ENCODE measurements around the gene SMAD5. TPM values are rescaled to one million over a fixed set of nuclear protein-coding genes. Genes with fewer than 3 reads are reported as not detected.

Gene SMAD5
- total and polyA plus RNA-seq, 2 of the 13 experiments (the other 11 are each of a cell fraction or from before 2014, with no cell fraction given), result 27.2 to 48.5 TPM

DNA sequence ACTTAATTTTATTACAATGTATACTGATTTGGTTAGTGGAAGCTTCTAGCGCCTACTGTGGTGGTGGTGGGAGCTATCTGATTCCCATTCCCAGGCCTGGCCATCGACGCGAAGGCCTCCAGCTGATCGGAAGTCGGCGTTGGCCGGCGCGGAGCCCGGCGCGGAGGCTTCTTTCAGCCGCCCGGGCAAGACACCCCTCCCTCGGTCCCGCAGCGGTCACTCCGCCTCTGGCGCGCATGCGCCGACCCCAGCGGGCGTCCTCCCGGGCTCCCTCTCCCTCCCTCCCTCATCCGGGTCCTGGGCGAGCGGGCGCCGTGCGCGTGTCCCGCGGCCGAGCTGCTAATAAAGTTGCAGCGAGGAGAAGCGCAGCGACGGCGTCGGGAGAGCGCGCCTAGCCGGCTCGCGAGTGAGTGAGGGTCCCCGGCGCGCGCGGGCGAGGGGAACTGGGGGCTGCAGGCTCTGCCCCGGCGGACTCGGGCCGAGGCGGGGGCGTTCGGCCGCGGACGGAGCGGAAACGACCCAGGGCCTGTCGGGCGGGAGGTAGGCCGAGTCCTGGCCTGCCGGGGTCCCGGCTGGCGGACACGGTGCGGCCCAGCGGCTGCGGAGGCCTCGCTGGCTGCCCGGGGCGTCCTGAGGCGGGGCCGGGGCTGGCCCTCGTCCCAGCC lies at the start of gene SMAD5 (continued):
- TF ChIP-seq SRSF1 (optimal IDR thresholded peaks at IDR 0.05; ENCODE audit: low read depth, low read length), result peak; percentile 50
- TF ChIP-seq SOX5 (CRISPR knock-in tag; IDR thresholded peaks at IDR 0.05; ENCODE audit: borderline replicate concordance), result no peak
- TF ChIP-seq BCL6 (CRISPR knock-in tag; IDR thresholded peaks at IDR 0.05), result peak; percentile 52
- peak; percentile 93 for TF ChIP-seq CHCHD3 (CRISPR knock-in tag; IDR thresholded peaks at IDR 0.05)
- no peak for TF ChIP-seq EZH2 (conservative IDR thresholded peaks at IDR 0.05; ENCODE audit: low read depth, low read length)
- peak; percentile 97 for TF ChIP-seq RBM39 (IDR thresholded peaks at IDR 0.05; ENCODE audit: low read depth, low read length, poor library complexity, severe bottlenecking)
- TF ChIP-seq ZNF101 (CRISPR knock-in tag; IDR thresholded peaks at IDR 0.05; ENCODE audit: borderline replicate concordance, low read depth), result peak; percentile 46; the same call in 1 of the 2 replicates
- peak; percentile 82 for TF ChIP-seq ZNF768 (CRISPR knock-in tag; IDR thresholded peaks at IDR 0.05)
- peak; percentile 97 for TF ChIP-seq RBFOX2 (IDR thresholded peaks at IDR 0.05; ENCODE audit: low read depth, low read length)
- 0 out of 2 replicates have a peak, but pooled peaks have one; percentile 35 for TF ChIP-seq ZNF672 (CRISPR knock-in tag; IDR thresholded peaks at IDR 0.05)
- TF ChIP-seq HNF1B (CRISPR knock-in tag; IDR thresholded peaks at IDR 0.05), result peak; percentile 67; the same call in 1 of the 2 replicates
- TF ChIP-seq ZNF501 (CRISPR knock-in tag; IDR thresholded peaks at IDR 0.05), result peak; percentile 84
- TF ChIP-seq RAD51 (IDR thresholded peaks at IDR 0.05; ENCODE audit: borderline replicate concordance), result no peak
- TF ChIP-seq SNAPC2 (CRISPR knock-in tag; IDR thresholded peaks at IDR 0.05), result no peak
- peak; percentile 22; the same call in 1 of the 2 replicates for TF ChIP-seq ZNF296 (CRISPR knock-in tag; conservative IDR thresholded peaks at IDR 0.05)
- peak; percentile 92 for TF ChIP-seq MXD1 (CRISPR knock-in tag; IDR thresholded peaks at IDR 0.05)
- no peak for TF ChIP-seq PBX3 (CRISPR knock-in tag; IDR thresholded peaks at IDR 0.05; ENCODE audit: borderline replicate concordance)
- TF ChIP-seq REPIN1 (CRISPR knock-in tag; IDR thresholded peaks at IDR 0.05; ENCODE audit: borderline replicate concordance, low read depth), result 0 out of 2 replicates have a peak, but pooled peaks have one; percentile 66
- TF ChIP-seq TFAP4 (IDR thresholded peaks at IDR 0.05; ENCODE audit: borderline replicate concordance, low read depth), result peak; percentile 98
- TF ChIP-seq SALL1 (CRISPR knock-in tag; IDR thresholded peaks at IDR 0.05), result peak; percentile 96; the same call in 1 of the 2 replicates
- peak; percentile 79; the same call in 1 of the 2 replicates for TF ChIP-seq NR0B2 (CRISPR knock-in tag; IDR thresholded peaks at IDR 0.05)
- no peak for TF ChIP-seq NR2F1 (CRISPR knock-in tag; IDR thresholded peaks at IDR 0.05)
- TF ChIP-seq MYNN (CRISPR knock-in tag; IDR thresholded peaks at IDR 0.05; ENCODE audit: low read depth), result no peak
- TF ChIP-seq ZFP62 (CRISPR knock-in tag; IDR thresholded peaks at IDR 0.05), result no peak
- TF ChIP-seq TBX2 (CRISPR knock-in tag; IDR thresholded peaks at IDR 0.05; ENCODE audit: borderline replicate concordance), result peak; percentile 89
- TF ChIP-seq ZNF724P (CRISPR knock-in tag; IDR thresholded peaks at IDR 0.05; ENCODE audit: borderline replicate concordance), result peak; percentile 85

Measured in HepG2 (cell line).